Right lobe of liver (tissue), 4 donors: ENCODE results near the gene HIGD2A.

Source experiments
- CTCF ChIP-seq, 4 donors: fragments of 200-600 bp in 3 of 4; fragments of 450-650 bp in 1 of 4; IDR thresholded peaks; one replicate each; pipeline versions ENCODE4 v1.5.1 to v1.8.0; 2016 to 2022; ENCODE audit warnings: antibody characterized with exemption in 4 of 4, mild to moderate bottlenecking in 2 of 4
- POLR2A ChIP-seq: fragments of 450-650 bp; IDR thresholded peaks from one replicate; pipeline ENCODE4 v1.6.1; 2017; ENCODE audit warnings: antibody characterized with exemption, mild to moderate bottlenecking
- donor health status: DM: no; HTN: no; CAD: no.
- donor health status: DM: no; HTN: no; CAD: no.
- donor health status: DM: no; HTN: yes; CAD: no.

- TF ChIP-seq CTCF (IDR thresholded peaks at IDR 0.05): no peak
- no peak for TF ChIP-seq POLR2A
Observed at GRCh38 chr5:176391479-176391878, 2.9 kb downstream of the HIGD2A start.
